NCI-H69 (cell line): ENCODE measurements around the gene TIGD6.
A peak's percentile ranks its signal among the peaks of the same experiment; 100 is the strongest.
"Not testable (repeated sequence)": the region's sequence is repeated elsewhere in the genome, so short reads cannot be mapped to it uniquely, and the experiment has no call there.

Experiments used
- DNase-seq: peaks from one replicate; lab custom pipeline; 2025; lab: John Stamatoyannopoulos, UW

The TIGD6 gene

GRCh38 chr5:150000256-150000989, at the start of gene TIGD6, which contains the start of gene HMGXB3:
TIGD6 (minus strand) TSS chr5:150000654; CDS start chr5:149996348, 4,306 bp downstream.
HMGXB3 (plus strand) TSS chr5:150000739; CDS start chr5:150004853, 4,114 bp downstream.
- DNase-seq = peak; percentile 97

- DNase-seq = no peak
Measured at GRCh38 chr5:150046031-150046430, 45.6 kb upstream of the TIGD6 start.

- peak; percentile 5 for DNase-seq
Measured at GRCh38 chr5:150045549-150045948, 45.1 kb upstream of the TIGD6 start.

- no peak for DNase-seq
Measured at GRCh38 chr5:150044712-150045111, 44.3 kb upstream of the TIGD6 start.

- DNase-seq = no peak
Measured at GRCh38 chr5:150044329-150044681, 43.9 kb upstream of the TIGD6 start.

GRCh38 chr5:150043657-150044328, 43.3 kb upstream of the TIGD6 start:
- no peak for DNase-seq

GRCh38 chr5:150042459-150042858, 42.0 kb upstream of the TIGD6 start:
- DNase-seq = no peak

- DNase-seq = no peak
Measured at GRCh38 chr5:150038547-150038946, 38.1 kb upstream of the TIGD6 start.

- DNase-seq = no peak
Measured at GRCh38 chr5:150036513-150036912, 36.1 kb upstream of the TIGD6 start.

- no peak for DNase-seq
Measured at GRCh38 chr5:150035139-150035895, 34.9 kb upstream of the TIGD6 start.

- DNase-seq = no peak
Measured at GRCh38 chr5:150034662-150035061, 34.2 kb upstream of the TIGD6 start.

- no peak for DNase-seq
Measured at GRCh38 chr5:150033334-150033733, 32.9 kb upstream of the TIGD6 start.

- not testable (repeated sequence) for DNase-seq
Measured at GRCh38 chr5:150028047-150028446, 27.6 kb upstream of the TIGD6 start.

GRCh38 chr5:150026682-150027172, 26.3 kb upstream of the TIGD6 start:
- DNase-seq = no peak

GRCh38 chr5:150024346-150024984, 24.0 kb upstream of the TIGD6 start:
- DNase-seq = no peak

GRCh38 chr5:150023136-150023535, 22.7 kb upstream of the TIGD6 start:
- no peak for DNase-seq

GRCh38 chr5:150022681-150023080, 22.2 kb upstream of the TIGD6 start:
- DNase-seq = no peak

- peak; percentile 17 for DNase-seq
Measured at GRCh38 chr5:150022158-150022531, 21.7 kb upstream of the TIGD6 start.

GRCh38 chr5:150021491-150022157, 21.2 kb upstream of the TIGD6 start:
- no peak for DNase-seq

- DNase-seq = no peak
Measured at GRCh38 chr5:150020249-150020648, 19.8 kb upstream of the TIGD6 start.

- DNase-seq = peak; percentile 79
Measured at GRCh38 chr5:150017226-150018005, 17.0 kb upstream of the TIGD6 start.
